ENCODE results near the gene STK11. TPM values are rescaled to one million over a fixed set of nuclear protein-coding genes. Genes with fewer than 3 reads are reported as not detected.
A peak's percentile ranks its signal among the peaks of the same experiment; 100 is the strongest.

STK11 gene
- polyA plus RNA-seq, 1 donor from 2014 or later, result 51.6 TPM

GRCh38 chr19:1255186-1256161 is 49.9 kb downstream of the STK11 start:
- H3K36me3 ChIP-seq (ENCODE audit: insufficient read depth, low read length), result no peaks in the 10 kb centered on the region
- peaks cover 4% of the 10 kb centered on the region for H4K20me1 ChIP-seq (ENCODE audit: insufficient read depth)
- no peaks in the 10 kb centered on the region for H3K27me3 ChIP-seq (ENCODE audit: insufficient read depth, low read depth, low read length)
- no peak overlapping the region for H2AFZ ChIP-seq (ENCODE audit: low read depth, low read length)
- no peak overlapping the region for H3K4me3 ChIP-seq (ENCODE audit: low read length)
- peaks cover 75% of the 10 kb centered on the region for H3K79me2 ChIP-seq (replicated peaks; ENCODE audit: insufficient read depth, low read length)
- no peak overlapping the region for H3K4me2 ChIP-seq (ENCODE audit: low read length)
- no peaks in the 10 kb centered on the region for H3K9me3 ChIP-seq (ENCODE audit: low read length)
- H3K9me2 ChIP-seq (ENCODE audit: insufficient read depth, low read length), result no peaks in the 10 kb centered on the region
- H3K27ac ChIP-seq (ENCODE audit: low read length), result no peak overlapping the region
- TF ChIP-seq POLR2AphosphoS5 (IDR thresholded peaks at IDR 0.05), result no peak
- TF ChIP-seq REST (IDR thresholded peaks at IDR 0.05; ENCODE audit: borderline replicate concordance), result no peak
- TF ChIP-seq TAF1 (IDR thresholded peaks at IDR 0.05; ENCODE audit: low read depth), result no peak
- TF ChIP-seq RAD21 (conservative IDR thresholded peaks at IDR 0.05), result no peak
- no peak for TF ChIP-seq SMC3 (conservative IDR thresholded peaks at IDR 0.05; ENCODE audit: poor library complexity)
- TF ChIP-seq CTCF (IDR thresholded peaks at IDR 0.05; ENCODE audit: poor library complexity, severe bottlenecking), result no peak
- no peak for TF ChIP-seq EZH2 (IDR thresholded peaks at IDR 0.05; ENCODE audit: borderline replicate concordance, insufficient read depth, low read length, poor library complexity, severe bottlenecking)
- no peak for TF ChIP-seq MXI1 (conservative IDR thresholded peaks at IDR 0.05; ENCODE audit: poor library complexity, severe bottlenecking)
- TF ChIP-seq EP300 (conservative IDR thresholded peaks at IDR 0.05; ENCODE audit: poor library complexity, severe bottlenecking), result no peak
- no peaks in the 10 kb centered on the region for H3F3A ChIP-seq (ENCODE audit: insufficient read depth, low read length, poor library complexity, severe bottlenecking)
- H3K9ac ChIP-seq (ENCODE audit: low read length), result no peak overlapping the region

- no peak overlapping the region for H2AFZ ChIP-seq (ENCODE audit: low read depth, low read length)
- H3F3A ChIP-seq (ENCODE audit: insufficient read depth, low read length, poor library complexity, severe bottlenecking), result no peaks in the 10 kb centered on the region
- H3K9me2 ChIP-seq (ENCODE audit: insufficient read depth, low read length), result no peaks in the 10 kb centered on the region
- H3K36me3 ChIP-seq (ENCODE audit: insufficient read depth, low read length), result no peaks in the 10 kb centered on the region
- H3K4me2 ChIP-seq (ENCODE audit: low read length), result no peak overlapping the region
- H3K9me3 ChIP-seq (ENCODE audit: low read length), result no peaks in the 10 kb centered on the region
- no peaks in the 10 kb centered on the region for H3K27me3 ChIP-seq (ENCODE audit: insufficient read depth, low read depth, low read length)
- H4K20me1 ChIP-seq (ENCODE audit: insufficient read depth), result peaks cover 4% of the 10 kb centered on the region
- peaks cover 68% of the 10 kb centered on the region for H3K79me2 ChIP-seq (replicated peaks; ENCODE audit: insufficient read depth, low read length)
- no peak overlapping the region for H3K4me3 ChIP-seq (ENCODE audit: low read length)
- no peak overlapping the region for H3K27ac ChIP-seq (ENCODE audit: low read length)
- peak; percentile 33 for TF ChIP-seq POLR2AphosphoS5 (IDR thresholded peaks at IDR 0.05)
- no peak for TF ChIP-seq MXI1 (conservative IDR thresholded peaks at IDR 0.05; ENCODE audit: poor library complexity, severe bottlenecking)
- no peak overlapping the region for H3K9ac ChIP-seq (ENCODE audit: low read length)
Measured at GRCh38 chr19:1256646-1257474, 51.3 kb downstream of the STK11 start.

All from neural cell (in vitro differentiated cells).